GM21737 (cell line): Measurements from ENCODE around the gene KRT39.
"Not testable (repeated sequence)": the region's sequence is repeated elsewhere in the genome, so short reads cannot be mapped to it uniquely, and the experiment has no call there.

Experiments used
- ATAC-seq: cut with Tn5 transposase; IDR thresholded peaks from one replicate; pipeline ENCODE4 v1.9.1; 2021; ENCODE audit warnings: mild to moderate bottlenecking, moderate library complexity; ENCODE audit not compliant: unreplicated experiment

The KRT39 gene

GRCh38 chr17:40944531-40944930 is 22.2 kb downstream of the KRT39 start:
- no peak for ATAC-seq

- ATAC-seq, result no peak
Observed at GRCh38 chr17:40942553-40942952, 24.2 kb downstream of the KRT39 start.

GRCh38 chr17:40940266-40940665 is 26.5 kb downstream of the KRT39 start:
- no peak for ATAC-seq

- no peak for ATAC-seq
Observed at GRCh38 chr17:40938981-40939380, 27.8 kb downstream of the KRT39 start.

- no peak for ATAC-seq
Observed at GRCh38 chr17:40937384-40937819, 29.3 kb downstream of the KRT39 start, which contains the start of gene KRT23. Gene KRT23 (minus strand): TSS chr17:40937646. CDS start chr17:40936603, 1,043 bp downstream.

- no peak for ATAC-seq
Observed at GRCh38 chr17:40936976-40937375, 29.8 kb downstream of the KRT39 start.

GRCh38 chr17:40936437-40936971 is 30.2 kb downstream of the KRT39 start:
- ATAC-seq, result no peak

GRCh38 chr17:40935624-40936023 is 31.1 kb downstream of the KRT39 start:
- ATAC-seq, result no peak

GRCh38 chr17:40932608-40933007 is 34.1 kb downstream of the KRT39 start:
- ATAC-seq, result no peak

GRCh38 chr17:40931311-40931710 is 35.4 kb downstream of the KRT39 start:
- ATAC-seq, result no peak

GRCh38 chr17:40926341-40926740 is 40.4 kb downstream of the KRT39 start:
- no peak for ATAC-seq

- ATAC-seq, result no peak
Observed at GRCh38 chr17:40922239-40922638, 44.5 kb downstream of the KRT39 start.

- no peak for ATAC-seq
Observed at GRCh38 chr17:40921026-40921425, 45.7 kb downstream of the KRT39 start.

- ATAC-seq, result not testable (repeated sequence)
Observed at GRCh38 chr17:40917116-40917515, 49.6 kb downstream of the KRT39 start.

- no peak for ATAC-seq
Observed at GRCh38 chr17:40916366-40916765, 50.4 kb downstream of the KRT39 start.

- no peak for ATAC-seq
Observed at GRCh38 chr17:40915721-40916256, 51.0 kb downstream of the KRT39 start.

- ATAC-seq, result no peak
Observed at GRCh38 chr17:40915199-40915661, 51.5 kb downstream of the KRT39 start.

- ATAC-seq, result no peak
Observed at GRCh38 chr17:40914075-40914855, 52.5 kb downstream of the KRT39 start.

- no peak for ATAC-seq
Observed at GRCh38 chr17:40912486-40913210, 54.1 kb downstream of the KRT39 start.

- ATAC-seq, result no peak
Observed at GRCh38 chr17:40910441-40910841, 56.3 kb downstream of the KRT39 start.

- no peak for ATAC-seq
Observed at GRCh38 chr17:40909755-40910154, 57.0 kb downstream of the KRT39 start.
